H1 (cell line): Measurements from ENCODE around the gene RPL7L1. TPM values are rescaled to one million over a fixed set of nuclear protein-coding genes. Genes with fewer than 3 reads are reported as not detected.

Experiments used
- CTCF ChIA-PET: fragments of 300-600 bp; sonication (Branson Sonifier 250); formaldehyde crosslinking; loops from one replicate; lab custom pipeline; 2021; ENCODE audit not compliant: partially characterized antibody; lab: Charles Lee
- POLR2A ChIA-PET: fragments of 300-600 bp; sonication (Branson Sonifier 250); formaldehyde crosslinking; loops from one replicate; lab custom pipeline; 2021; ENCODE audit warnings: inconsistent platforms; ENCODE audit not compliant: partially characterized antibody; lab: Charles Lee
- DNase-seq, 2 experiments: peaks; one replicate each; pipeline versions ENCODE4 v3.0.0 to v3.0.0-alpha.2; 2010 to 2022; ENCODE audit warnings: low spot score in 2 of 2, low read depth in 1 of 2, mixed read lengths in 1 of 2
- FAIRE-seq: peaks from 2 replicates; lab custom pipeline; 2011; peaks lifted over from hg19 to GRCh38; lab: Jason Lieb, UNC
- H2AFZ ChIP-seq: 2 replicates; pipeline ENCODE4 v1.8.1; 2012; ENCODE audit warnings: low read length, inconsistent platforms
- H2AK5ac ChIP-seq: 2 replicates; pipeline ENCODE4 v1.6.1; 2013; ENCODE audit warnings: low read depth, low read length
- H2BK120ac ChIP-seq: replicated peaks from 2 replicates; pipeline ENCODE3; 2013; ENCODE audit warnings: low read depth, low read length, inconsistent platforms
- H2BK12ac ChIP-seq: 2 replicates; pipeline ENCODE4 v1.6.1; 2013; ENCODE audit warnings: low read depth, low read length
- H2BK15ac ChIP-seq: 2 replicates; pipeline ENCODE4 v1.6.1; 2013; ENCODE audit warnings: low read length
- H2BK20ac ChIP-seq: 2 replicates; pipeline ENCODE4 v1.6.1; 2013; ENCODE audit warnings: low read length
- H2BK5ac ChIP-seq: 2 replicates; pipeline ENCODE4 v1.6.1; 2013; ENCODE audit warnings: low read depth, low read length
- H3K14ac ChIP-seq: 2 replicates; pipeline ENCODE4 v1.6.1; 2013; ENCODE audit warnings: inconsistent platforms; ENCODE audit not compliant: insufficient read length
- H3K18ac ChIP-seq: 2 replicates; pipeline ENCODE4 v1.6.1; 2013; ENCODE audit warnings: low read length; ENCODE audit errors: extremely low read depth
- H3K23ac ChIP-seq: 2 replicates; pipeline ENCODE4 v1.6.1; 2013; ENCODE audit warnings: inconsistent platforms; ENCODE audit not compliant: insufficient read length
- H3K23me2 ChIP-seq: 2 replicates; pipeline ENCODE4 v1.6.1; 2013; ENCODE audit warnings: low read depth, low read length
- H3K27ac ChIP-seq: 2 replicates; pipeline ENCODE4 v1.6.1; 2011; ENCODE audit warnings: low read depth, low read length, inconsistent platforms
- H3K27me3 ChIP-seq, 4 experiments: replicated peaks in 1 of 4; 1 replicate in 1 of 4; 2 replicates in 3 of 4; pipeline versions ENCODE4 v1.6.1 to v1.8.1; 2011 to 2013; ENCODE audit warnings: low read length in 3 of 4, mild to moderate bottlenecking in 3 of 4, inconsistent platforms in 2 of 4, mixed read lengths in 2 of 4, moderate library complexity in 1 of 4; ENCODE audit not compliant: control insufficient read depth in 3 of 4, insufficient read depth in 3 of 4; ENCODE audit errors: extremely low read depth in 1 of 4
- H3K36me3 ChIP-seq, 4 experiments: 2 replicates each; pipeline versions ENCODE4 v1.6.1 to v1.8.1; 2011 to 2013; ENCODE audit warnings: mild to moderate bottlenecking in 4 of 4, low read length in 3 of 4, moderate library complexity in 2 of 4, control low read depth in 1 of 4, inconsistent platforms in 1 of 4; ENCODE audit not compliant: insufficient read depth in 4 of 4, control insufficient read depth in 2 of 4
- H3K4ac ChIP-seq: replicated peaks from 2 replicates; pipeline ENCODE3; 2013; ENCODE audit warnings: low read length, low read depth, mixed read lengths, inconsistent platforms; ENCODE audit not compliant: insufficient read length
- H3K4me1 ChIP-seq, 4 experiments: replicated peaks in 1 of 4; 1 replicate in 1 of 4; 2 replicates in 3 of 4; pipeline versions ENCODE4 v1.6.1 to v1.8.1; 2011 to 2013; ENCODE audit warnings: low read length in 3 of 4, inconsistent platforms in 2 of 4, mixed read lengths in 1 of 4; ENCODE audit not compliant: insufficient read depth in 4 of 4, control insufficient read depth in 3 of 4
- H3K4me2 ChIP-seq, 2 experiments: 2 replicates each; pipeline versions ENCODE4 v1.6.1 to v1.8.1; 2011 to 2013; ENCODE audit warnings: low read depth in 2 of 2, low read length in 2 of 2, control low read depth in 1 of 2, inconsistent platforms in 1 of 2, mild to moderate bottlenecking in 1 of 2; ENCODE audit not compliant: insufficient read depth in 1 of 2
- H3K4me3 ChIP-seq, 4 experiments: fragments of 200-600, 300-600 bp in 1 of 4; sonication (generic), shearing (Covaris generic), sonication (Bioruptor Twin) in 1 of 4; 2 replicates each; pipeline versions ENCODE4 v1.5.1 to v1.8.1; 2011 to 2016; ENCODE audit warnings: low read length in 4 of 4, low read depth in 3 of 4, control low read depth in 2 of 4, inconsistent platforms in 2 of 4, mild to moderate bottlenecking in 2 of 4, mixed read lengths in 1 of 4, moderate library complexity in 1 of 4; ENCODE audit not compliant: insufficient read depth in 2 of 4; ENCODE audit errors: extremely low read depth in 1 of 4
- H3K56ac ChIP-seq: replicated peaks from 2 replicates; pipeline ENCODE3; 2013; ENCODE audit warnings: low read depth, mild to moderate bottlenecking, mixed read lengths, low read length, inconsistent platforms; ENCODE audit not compliant: insufficient read length
- H3K79me1 ChIP-seq: 2 replicates; pipeline ENCODE4 v1.6.1; 2013; ENCODE audit warnings: low read depth, low read length, control low read depth
- H3K79me2 ChIP-seq, 2 experiments: 2 replicates each; pipeline versions ENCODE4 v1.6.1 to v1.8.1; 2012 to 2013; ENCODE audit warnings: low read length in 2 of 2, mild to moderate bottlenecking in 2 of 2, inconsistent platforms in 1 of 2; ENCODE audit not compliant: insufficient read depth in 2 of 2, control insufficient read depth in 1 of 2
- H3K9ac ChIP-seq, 4 experiments: replicated peaks in 1 of 4; 1 replicate in 1 of 4; 2 replicates in 3 of 4; pipeline versions ENCODE4 v1.6.1 to v1.8.1; 2011 to 2013; ENCODE audit warnings: low read depth in 3 of 4, low read length in 3 of 4, control low read depth in 2 of 4, mild to moderate bottlenecking in 2 of 4, moderate library complexity in 2 of 4, inconsistent platforms in 1 of 4; ENCODE audit errors: extremely low read depth in 1 of 4
- H3K9me3 ChIP-seq, 2 experiments: 2 replicates each; pipeline versions ENCODE4 v1.6.1 to v1.8.1; 2012 to 2013; ENCODE audit warnings: mild to moderate bottlenecking in 2 of 2, moderate library complexity in 2 of 2, control low read depth in 1 of 2, inconsistent platforms in 1 of 2, low read depth in 1 of 2, low read length in 1 of 2, mixed read lengths in 1 of 2; ENCODE audit not compliant: insufficient read depth in 2 of 2
- H4K20me1 ChIP-seq, 2 experiments: replicated peaks in 1 of 2; 2 replicates each; pipeline versions ENCODE3 to v1.8.1; 2011 to 2013; ENCODE audit warnings: inconsistent platforms in 2 of 2, low read length in 2 of 2, mild to moderate bottlenecking in 1 of 2; ENCODE audit not compliant: insufficient read depth in 2 of 2, control insufficient read depth in 1 of 2
- H4K5ac ChIP-seq: 2 replicates; pipeline ENCODE4 v1.6.1; 2013; ENCODE audit warnings: low read length, low read depth, mixed read lengths, inconsistent platforms; ENCODE audit not compliant: insufficient read length
- H4K8ac ChIP-seq: 2 replicates; pipeline ENCODE4 v1.8.0; 2013; ENCODE audit warnings: mild to moderate bottlenecking, moderate library complexity, low read length, inconsistent platforms; ENCODE audit not compliant: insufficient read depth; ENCODE audit errors: extremely low read depth
- H4K91ac ChIP-seq: replicated peaks from 2 replicates; pipeline ENCODE3; 2013; ENCODE audit warnings: low read length, mixed read lengths, inconsistent platforms; ENCODE audit not compliant: insufficient read length
- ASH2L ChIP-seq: fragments of 200-600, 300-600 bp; sonication (generic); IDR thresholded peaks from one replicate; pipeline ENCODE4 v1.7.1; 2017; ENCODE audit warnings: low read length
- CHD2 ChIP-seq: IDR thresholded peaks from 2 replicates; pipeline ENCODE4 v1.6.1; 2012; ENCODE audit warnings: low read length, improper control_type of control experiment
- HDAC2 ChIP-seq, 2 experiments: fragments of 300-600 bp in 1 of 2; sonication (generic) in 1 of 2; IDR thresholded peaks; 2 replicates each; pipeline ENCODE4 v1.6.1; 2011 to 2012; ENCODE audit warnings: low read depth in 2 of 2, low read length in 2 of 2, mild to moderate bottlenecking in 2 of 2, moderate library complexity in 2 of 2, borderline replicate concordance in 1 of 2, inconsistent platforms in 1 of 2
- JUND ChIP-seq: IDR thresholded peaks from 2 replicates; pipeline ENCODE4 v1.6.1; 2011; ENCODE audit warnings: mild to moderate bottlenecking, improper control_type of control experiment, low read length
- KDM1A ChIP-seq: fragments of 200-600, 300-600 bp; sonication (generic); IDR thresholded peaks from 2 replicates; pipeline ENCODE4 v1.7.1; 2016; ENCODE audit warnings: mild to moderate bottlenecking, low read length, borderline replicate concordance
- NANOG ChIP-seq: IDR thresholded peaks from 2 replicates; pipeline ENCODE4 v1.6.1; 2011; ENCODE audit warnings: low read length, low read depth, mild to moderate bottlenecking, inconsistent platforms; ENCODE audit not compliant: insufficient read depth, poor library complexity, severe bottlenecking
- POLR2AphosphoS5 ChIP-seq: IDR thresholded peaks from 2 replicates; pipeline ENCODE4 v1.6.1; 2011; ENCODE audit warnings: low read depth, low read length
- SIN3A ChIP-seq, 2 experiments: IDR thresholded peaks in 1 of 2; conservative IDR thresholded peaks in 1 of 2; 2 replicates each; pipeline ENCODE4 v1.6.1; 2011 to 2012; ENCODE audit warnings: low read length in 2 of 2, improper control_type of control experiment in 1 of 2, low read depth in 1 of 2, mild to moderate bottlenecking in 1 of 2
- TAF7 ChIP-seq: optimal IDR thresholded peaks from 2 replicates; pipeline ENCODE3; 2011; ENCODE audit warnings: low read depth, mild to moderate bottlenecking, inconsistent platforms, low read length, moderate library complexity, borderline replicate concordance
- WGBS, 2 experiments: shearing (Covaris generic) in 1 of 2; methylation state at CpG; one replicate each; pipeline versions ENCODE4 v1.1.6 to v1.1.7; 2013 to 2015; ENCODE audit warnings: low lambda C conversion rate in 2 of 2, mixed read lengths in 2 of 2, inconsistent platforms in 1 of 2, low coverage in 1 of 2, missing lambda C conversion rate in 1 of 2; ENCODE audit not compliant: insufficient replicate concordance in 2 of 2, insufficient coverage in 1 of 2, insufficient read length in 1 of 2; ENCODE audit errors: extremely low coverage in 1 of 2, missing lambda C conversion rate in 1 of 2; 5-methylcytosine and 5-hydroxymethylcytosine counted together
- polyA plus RNA-seq, 7 experiments: library from polyadenylated mRNA; depleted of rRNA in 3 of 7; stranded (reverse) in 5 of 7; unstranded in 2 of 7; fragments of >200 nt in 5 of 7; fragments of 200-250 nt in 2 of 7; gene quantifications; 1 replicate in 5 of 7; 2 replicates in 1 of 7; 4 replicates in 1 of 7; pipeline versions ENCODE4 v1.2.1 to v1.2.3, GENCODE V29; 2011 to 2013; ENCODE audit warnings: missing spikeins in 2 of 7, mixed read lengths in 2 of 7
- total RNA-seq: library from RNA; stranded (reverse); fragmentation: NEBNext Ultra II Directional; extraction: Animal tissue kit (Norgen Biotek cat#: 25700); gene quantifications from 2 replicates; pipeline ENCODE4 v1.2.1, GENCODE V29; 2021

RPL7L1 gene
- total and polyA plus RNA-seq, 2 of the 8 experiments (the other 6 are each of a cell fraction or from before 2014, with no cell fraction given) = 31.0 to 117 TPM

- CTCF ChIA-PET = interaction anchor here (1.0 to 2.9 kb wide), 8 partner anchors 17 to 84 kb away, joined by 3 to 21 read pairs (median 6); partner anchors contain the start of gene GNMT
- Histone ChIP-seq H2BK15ac (0 out of 2 replicates have a peak within 1 kb of the TSS, but pooled peaks have one; percentile 5), H2AK5ac (peak within 1 kb of the TSS; percentile 33; the same call in 1 of the 2 replicates), H2AFZ (0 out of 2 replicates have a peak within 1 kb of the TSS, but pooled peaks have one; percentile 4), H3K9me3 (no peaks in the 10 kb centered on the region), H3K27me3 (no peaks in the 10 kb centered on the region), H4K8ac (peak within 1 kb of the TSS; percentile 87; the same call in 1 of the 2 replicates), H3K4me1 (peaks cover 0 to 10% (median 3%) of the 10 kb centered on the region in 4 experiments; a peak in 4 of 7 replicates), H2BK120ac (peak within 1 kb of the TSS; percentile 26), H3K79me1 (peaks cover 10% of the 10 kb centered on the region; the same call in 1 of the 2 replicates), H3K56ac (peak within 1 kb of the TSS; percentile 88), H3K14ac (no peak within 1 kb of the TSS), H3K18ac (peak within 1 kb of the TSS; percentile 84), H3K4me2 (peak within 1 kb of the TSS; percentile 78 to 98), H3K23ac (no peak within 1 kb of the TSS), H3K36me3 (peaks cover 0 to 11% (median 3%) of the 10 kb centered on the region in 4 experiments; a peak in 7 of 8 replicates), H4K20me1 (peaks cover 0 to 3% of the 10 kb centered on the region in 2 experiments), H3K4ac (peak within 1 kb of the TSS; percentile 97), H3K23me2 (peaks cover 8% of the 10 kb centered on the region), H3K27ac (peak within 1 kb of the TSS; percentile 76), H2BK5ac (peak within 1 kb of the TSS; percentile 96), H4K5ac (peak within 1 kb of the TSS; percentile 67), H3K4me3 (peak within 1 kb of the TSS; percentile 61 to 82 (median 75)), H2BK12ac (peak within 1 kb of the TSS; percentile 33; the same call in 1 of the 2 replicates), H3K79me2 (peaks cover 0 to 39% of the 10 kb centered on the region in 2 experiments; a peak in 3 of 4 replicates), H4K91ac (peak within 1 kb of the TSS; percentile 46), H3K9ac (peak within 1 kb of the TSS; percentile 73 to 87 (median 82)), H2BK20ac (no peak within 1 kb of the TSS)
- 2% methylated on average over 30 of the region's 63 CpGs; no CpG with 5 or more reads in 1 of the 2 experiments for WGBS, 2 experiments
- POLR2A ChIA-PET = interaction anchor here (0.5 to 6.7 kb wide), 38 partner anchors 9 to 463 kb away, joined by 3 to 81 read pairs (median 4); partner anchors contain the start of genes CUL7, GNMT, KLC4 and KLHDC3
- peak; percentile 91 to 95 for DNase-seq
- peak; percentile 70 for FAIRE-seq
- TF ChIP-seq KDM1A (peak; percentile 75; the same call in 1 of the 2 replicates), NANOG (no peak), SIN3A (conservative IDR thresholded peaks at IDR 0.05 in 1 of 2, IDR thresholded peaks at IDR 0.05 in 1 of 2; ENCODE audit: low read depth in 1 of 2, low read length in 2 of 2) (peak in 1 of 2 experiments; percentile 80; a peak in 2 of 4 replicates), JUND (no peak), HDAC2 (IDR thresholded peaks at IDR 0.05; ENCODE audit: borderline replicate concordance in 1 of 2, low read depth in 2 of 2, low read length in 2 of 2) (0 out of 4 replicates have a peak, but pooled peaks of 1 of the 2 experiments have one; percentile 30), CHD2 (peak; percentile 83), TAF7 (peak; percentile 34), POLR2AphosphoS5 (peak; percentile 45; the same call in 1 of the 2 replicates), ASH2L (no peak)
Observed at GRCh38 chr6:42928986-42929820, 49.8 kb downstream of the RPL7L1 start, which contains the start of gene CNPY3. CNPY3 (plus strand) TSS chr6:42929480; CDS start chr6:42929571, 91 bp downstream.
